GM12891 (cell line): ENCODE data around the gene PBX2.

ENCODE experiments used
- POLR2A ChIP-seq: IDR thresholded peaks from 2 replicates; pipeline ENCODE4 v1.6.1; 2011; ENCODE audit warnings: low read depth, low read length, control low read depth
- SPI1 ChIP-seq: IDR thresholded peaks from 2 replicates; pipeline ENCODE4 v1.6.1; 2011; ENCODE audit warnings: low read depth, low read length, control low read depth
- TAF1 ChIP-seq: IDR thresholded peaks from 2 replicates; pipeline ENCODE4 v1.6.1; 2011; ENCODE audit warnings: low read depth, low read length, control low read depth

GRCh38 chr6:32216998-32217397 is 27.0 kb upstream of the PBX2 start:
- no peak for TF ChIP-seq TAF1
- no peak for TF ChIP-seq POLR2A
- TF ChIP-seq SPI1: no peak
